GM23338 (cell line): ENCODE results near the gene KRT16. TPM values are rescaled to one million over a fixed set of nuclear protein-coding genes. Genes with fewer than 3 reads are reported as not detected.

Source experiments
- polyA plus RNA-seq: library from polyadenylated mRNA; unstranded; fragments of >200 nt; fragmentation: Nextera tagmentation; extraction: Ambion mirVana; gene quantifications from 2 replicates; pipeline ENCODE4 v1.2.1, GENCODE V29; 2016
- total RNA-seq: library from RNA; depleted of rRNA; stranded (reverse); fragments of >200 nt; shearing (Covaris generic); gene quantifications from 2 replicates; pipeline ENCODE4 v1.2.3, GENCODE V29; 2014
- TF ChIP-seq, protein P1 (sequence below): fragments of 250-450 bp; sonication (Bioruptor Pico); IDR thresholded peaks from 2 replicates; pipeline ENCODE4 v1.5.0; 2020; ENCODE audit warnings: mild to moderate bottlenecking, moderate library complexity
- TF ChIP-seq, protein P2 (sequence below): IDR thresholded peaks from one replicate; pipeline ENCODE4 v1.6.1; 2018; ENCODE audit warnings: antibody characterized with exemption; ENCODE audit not compliant: unreplicated experiment
- TF ChIP-seq, protein P3 (sequence below), 2 experiments: fragments of 200-600 bp in 1 of 2; sonication (generic) in 1 of 2; conservative IDR thresholded peaks; 2 replicates each; pipeline versions ENCODE4 v1.5.1 to v1.6.1; 2016 to 2017; ENCODE audit warnings: antibody characterized with exemption in 2 of 2, low read depth in 2 of 2, mild to moderate bottlenecking in 2 of 2, moderate library complexity in 1 of 2
- TF ChIP-seq, protein P4 (sequence below): IDR thresholded peaks from 2 replicates; pipeline ENCODE4 v1.6.1; 2016; ENCODE audit warnings: antibody characterized with exemption

Gene KRT16
- total and polyA plus RNA-seq, 2 experiments from 2014 or later, result not detected

DNA sequence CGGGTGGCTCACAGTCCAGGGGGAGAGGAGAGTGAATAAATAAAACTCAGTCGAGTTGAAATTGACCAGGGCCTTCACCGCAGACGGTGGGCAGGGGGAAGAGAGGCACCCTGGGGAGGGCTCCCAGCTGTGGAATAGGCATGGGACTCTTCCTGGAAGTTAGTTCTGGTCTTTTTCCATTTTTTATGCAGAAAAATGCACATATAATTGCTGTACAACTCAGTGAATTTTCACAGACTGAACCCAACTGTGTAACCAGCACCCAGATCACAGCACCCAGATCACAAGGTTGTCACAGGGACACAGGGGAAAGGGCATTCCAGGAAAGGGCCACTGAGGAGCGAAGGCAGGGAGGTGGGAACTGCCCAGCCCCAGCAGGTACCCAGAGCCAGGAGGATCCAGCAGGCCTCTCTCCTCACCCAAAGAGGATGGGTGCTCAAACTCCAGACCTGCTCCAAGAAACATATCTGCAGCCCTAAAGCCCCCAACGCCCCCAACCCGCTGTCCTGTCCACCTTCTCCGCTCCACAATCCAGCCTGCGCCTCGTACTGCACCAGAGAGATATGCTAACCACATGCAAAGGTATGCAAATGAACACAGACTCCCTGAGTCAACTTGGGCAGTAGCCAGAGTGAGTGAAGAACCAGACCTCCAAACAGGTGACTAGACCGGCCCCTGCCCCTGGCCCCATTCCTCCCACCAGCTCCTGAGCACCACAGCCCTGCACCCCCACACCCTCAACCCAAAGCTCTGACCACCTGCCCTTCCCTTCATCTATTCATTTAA lies 47.1 kb upstream of the KRT16 start (continued):
- TF ChIP-seq, protein P1, sequence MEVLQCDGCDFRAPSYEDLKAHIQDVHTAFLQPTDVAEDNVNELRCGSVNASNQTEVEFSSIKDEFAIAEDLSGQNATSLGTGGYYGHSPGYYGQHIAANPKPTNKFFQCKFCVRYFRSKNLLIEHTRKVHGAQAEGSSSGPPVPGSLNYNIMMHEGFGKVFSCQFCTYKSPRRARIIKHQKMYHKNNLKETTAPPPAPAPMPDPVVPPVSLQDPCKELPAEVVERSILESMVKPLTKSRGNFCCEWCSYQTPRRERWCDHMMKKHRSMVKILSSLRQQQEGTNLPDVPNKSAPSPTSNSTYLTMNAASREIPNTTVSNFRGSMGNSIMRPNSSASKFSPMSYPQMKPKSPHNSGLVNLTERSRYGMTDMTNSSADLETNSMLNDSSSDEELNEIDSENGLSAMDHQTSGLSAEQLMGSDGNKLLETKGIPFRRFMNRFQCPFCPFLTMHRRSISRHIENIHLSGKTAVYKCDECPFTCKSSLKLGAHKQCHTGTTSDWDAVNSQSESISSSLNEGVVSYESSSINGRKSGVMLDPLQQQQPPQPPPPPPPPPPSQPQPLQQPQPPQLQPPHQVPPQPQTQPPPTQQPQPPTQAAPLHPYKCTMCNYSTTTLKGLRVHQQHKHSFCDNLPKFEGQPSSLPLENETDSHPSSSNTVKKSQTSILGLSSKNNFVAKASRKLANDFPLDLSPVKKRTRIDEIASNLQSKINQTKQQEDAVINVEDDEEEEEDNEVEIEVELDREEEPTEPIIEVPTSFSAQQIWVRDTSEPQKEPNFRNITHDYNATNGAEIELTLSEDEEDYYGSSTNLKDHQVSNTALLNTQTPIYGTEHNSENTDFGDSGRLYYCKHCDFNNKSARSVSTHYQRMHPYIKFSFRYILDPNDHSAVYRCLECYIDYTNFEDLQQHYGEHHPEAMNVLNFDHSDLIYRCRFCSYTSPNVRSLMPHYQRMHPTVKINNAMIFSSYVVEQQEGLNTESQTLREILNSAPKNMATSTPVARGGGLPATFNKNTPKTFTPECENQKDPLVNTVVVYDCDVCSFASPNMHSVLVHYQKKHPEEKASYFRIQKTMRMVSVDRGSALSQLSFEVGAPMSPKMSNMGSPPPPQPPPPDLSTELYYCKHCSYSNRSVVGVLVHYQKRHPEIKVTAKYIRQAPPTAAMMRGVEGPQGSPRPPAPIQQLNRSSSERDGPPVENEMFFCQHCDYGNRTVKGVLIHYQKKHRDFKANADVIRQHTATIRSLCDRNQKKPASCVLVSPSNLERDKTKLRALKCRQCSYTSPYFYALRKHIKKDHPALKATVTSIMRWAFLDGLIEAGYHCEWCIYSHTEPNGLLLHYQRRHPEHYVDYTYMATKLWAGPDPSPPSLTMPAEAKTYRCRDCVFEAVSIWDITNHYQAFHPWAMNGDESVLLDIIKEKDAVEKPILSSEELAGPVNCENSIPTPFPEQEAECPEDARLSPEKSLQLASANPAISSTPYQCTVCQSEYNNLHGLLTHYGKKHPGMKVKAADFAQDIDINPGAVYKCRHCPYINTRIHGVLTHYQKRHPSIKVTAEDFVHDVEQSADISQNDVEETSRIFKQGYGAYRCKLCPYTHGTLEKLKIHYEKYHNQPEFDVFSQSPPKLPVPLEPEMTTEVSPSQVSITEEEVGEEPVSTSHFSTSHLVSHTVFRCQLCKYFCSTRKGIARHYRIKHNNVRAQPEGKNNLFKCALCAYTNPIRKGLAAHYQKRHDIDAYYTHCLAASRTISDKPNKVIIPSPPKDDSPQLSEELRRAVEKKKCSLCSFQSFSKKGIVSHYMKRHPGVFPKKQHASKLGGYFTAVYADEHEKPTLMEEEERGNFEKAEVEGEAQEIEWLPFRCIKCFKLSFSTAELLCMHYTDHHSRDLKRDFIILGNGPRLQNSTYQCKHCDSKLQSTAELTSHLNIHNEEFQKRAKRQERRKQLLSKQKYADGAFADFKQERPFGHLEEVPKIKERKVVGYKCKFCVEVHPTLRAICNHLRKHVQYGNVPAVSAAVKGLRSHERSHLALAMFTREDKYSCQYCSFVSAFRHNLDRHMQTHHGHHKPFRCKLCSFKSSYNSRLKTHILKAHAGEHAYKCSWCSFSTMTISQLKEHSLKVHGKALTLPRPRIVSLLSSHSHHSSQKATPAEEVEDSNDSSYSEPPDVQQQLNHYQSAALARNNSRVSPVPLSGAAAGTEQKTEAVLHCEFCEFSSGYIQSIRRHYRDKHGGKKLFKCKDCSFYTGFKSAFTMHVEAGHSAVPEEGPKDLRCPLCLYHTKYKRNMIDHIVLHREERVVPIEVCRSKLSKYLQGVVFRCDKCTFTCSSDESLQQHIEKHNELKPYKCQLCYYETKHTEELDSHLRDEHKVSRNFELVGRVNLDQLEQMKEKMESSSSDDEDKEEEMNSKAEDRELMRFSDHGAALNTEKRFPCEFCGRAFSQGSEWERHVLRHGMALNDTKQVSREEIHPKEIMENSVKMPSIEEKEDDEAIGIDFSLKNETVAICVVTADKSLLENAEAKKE (CRISPR knock-in tag), result no peak
- TF ChIP-seq, protein P2, sequence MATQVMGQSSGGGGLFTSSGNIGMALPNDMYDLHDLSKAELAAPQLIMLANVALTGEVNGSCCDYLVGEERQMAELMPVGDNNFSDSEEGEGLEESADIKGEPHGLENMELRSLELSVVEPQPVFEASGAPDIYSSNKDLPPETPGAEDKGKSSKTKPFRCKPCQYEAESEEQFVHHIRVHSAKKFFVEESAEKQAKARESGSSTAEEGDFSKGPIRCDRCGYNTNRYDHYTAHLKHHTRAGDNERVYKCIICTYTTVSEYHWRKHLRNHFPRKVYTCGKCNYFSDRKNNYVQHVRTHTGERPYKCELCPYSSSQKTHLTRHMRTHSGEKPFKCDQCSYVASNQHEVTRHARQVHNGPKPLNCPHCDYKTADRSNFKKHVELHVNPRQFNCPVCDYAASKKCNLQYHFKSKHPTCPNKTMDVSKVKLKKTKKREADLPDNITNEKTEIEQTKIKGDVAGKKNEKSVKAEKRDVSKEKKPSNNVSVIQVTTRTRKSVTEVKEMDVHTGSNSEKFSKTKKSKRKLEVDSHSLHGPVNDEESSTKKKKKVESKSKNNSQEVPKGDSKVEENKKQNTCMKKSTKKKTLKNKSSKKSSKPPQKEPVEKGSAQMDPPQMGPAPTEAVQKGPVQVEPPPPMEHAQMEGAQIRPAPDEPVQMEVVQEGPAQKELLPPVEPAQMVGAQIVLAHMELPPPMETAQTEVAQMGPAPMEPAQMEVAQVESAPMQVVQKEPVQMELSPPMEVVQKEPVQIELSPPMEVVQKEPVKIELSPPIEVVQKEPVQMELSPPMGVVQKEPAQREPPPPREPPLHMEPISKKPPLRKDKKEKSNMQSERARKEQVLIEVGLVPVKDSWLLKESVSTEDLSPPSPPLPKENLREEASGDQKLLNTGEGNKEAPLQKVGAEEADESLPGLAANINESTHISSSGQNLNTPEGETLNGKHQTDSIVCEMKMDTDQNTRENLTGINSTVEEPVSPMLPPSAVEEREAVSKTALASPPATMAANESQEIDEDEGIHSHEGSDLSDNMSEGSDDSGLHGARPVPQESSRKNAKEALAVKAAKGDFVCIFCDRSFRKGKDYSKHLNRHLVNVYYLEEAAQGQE, result no peak
- TF ChIP-seq, protein P3, sequence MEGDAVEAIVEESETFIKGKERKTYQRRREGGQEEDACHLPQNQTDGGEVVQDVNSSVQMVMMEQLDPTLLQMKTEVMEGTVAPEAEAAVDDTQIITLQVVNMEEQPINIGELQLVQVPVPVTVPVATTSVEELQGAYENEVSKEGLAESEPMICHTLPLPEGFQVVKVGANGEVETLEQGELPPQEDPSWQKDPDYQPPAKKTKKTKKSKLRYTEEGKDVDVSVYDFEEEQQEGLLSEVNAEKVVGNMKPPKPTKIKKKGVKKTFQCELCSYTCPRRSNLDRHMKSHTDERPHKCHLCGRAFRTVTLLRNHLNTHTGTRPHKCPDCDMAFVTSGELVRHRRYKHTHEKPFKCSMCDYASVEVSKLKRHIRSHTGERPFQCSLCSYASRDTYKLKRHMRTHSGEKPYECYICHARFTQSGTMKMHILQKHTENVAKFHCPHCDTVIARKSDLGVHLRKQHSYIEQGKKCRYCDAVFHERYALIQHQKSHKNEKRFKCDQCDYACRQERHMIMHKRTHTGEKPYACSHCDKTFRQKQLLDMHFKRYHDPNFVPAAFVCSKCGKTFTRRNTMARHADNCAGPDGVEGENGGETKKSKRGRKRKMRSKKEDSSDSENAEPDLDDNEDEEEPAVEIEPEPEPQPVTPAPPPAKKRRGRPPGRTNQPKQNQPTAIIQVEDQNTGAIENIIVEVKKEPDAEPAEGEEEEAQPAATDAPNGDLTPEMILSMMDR (conservative IDR thresholded peaks at IDR 0.05; ENCODE audit: low read depth in 2 of 2), result no peak
- TF ChIP-seq, protein P4, sequence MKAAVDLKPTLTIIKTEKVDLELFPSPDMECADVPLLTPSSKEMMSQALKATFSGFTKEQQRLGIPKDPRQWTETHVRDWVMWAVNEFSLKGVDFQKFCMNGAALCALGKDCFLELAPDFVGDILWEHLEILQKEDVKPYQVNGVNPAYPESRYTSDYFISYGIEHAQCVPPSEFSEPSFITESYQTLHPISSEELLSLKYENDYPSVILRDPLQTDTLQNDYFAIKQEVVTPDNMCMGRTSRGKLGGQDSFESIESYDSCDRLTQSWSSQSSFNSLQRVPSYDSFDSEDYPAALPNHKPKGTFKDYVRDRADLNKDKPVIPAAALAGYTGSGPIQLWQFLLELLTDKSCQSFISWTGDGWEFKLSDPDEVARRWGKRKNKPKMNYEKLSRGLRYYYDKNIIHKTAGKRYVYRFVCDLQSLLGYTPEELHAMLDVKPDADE, result no peak
